Transverse colon (tissue), 4 donors: Measurements from ENCODE around the gene PAN3. TPM values are rescaled to one million over a fixed set of nuclear protein-coding genes. Genes with fewer than 3 reads are reported as not detected.

ENCODE experiments used
- DNase-seq: peaks from one replicate; pipeline ENCODE4 v3.0.0-alpha.2; 2019
- H3K27ac ChIP-seq, 4 donors: fragments of 200-600 bp; sonication (generic); 2 replicates each; pipeline ENCODE4 v1.5.1; 2016 to 2018; ENCODE audit warnings: inconsistent platforms in 4 of 4
- H3K27me3 ChIP-seq: fragments of 200-600 bp; sonication (generic); 2 replicates; pipeline ENCODE4 v1.5.1; 2017; ENCODE audit warnings: inconsistent platforms
- H3K36me3 ChIP-seq, 4 donors: fragments of 200-600 bp; sonication (generic); 2 replicates each; pipeline ENCODE4 v1.5.1; 2017 to 2019; ENCODE audit warnings: inconsistent platforms in 4 of 4
- H3K4me1 ChIP-seq, 4 donors: fragments of 200-600 bp; sonication (generic); 2 replicates each; pipeline ENCODE4 v1.5.1; 2017 to 2020; ENCODE audit warnings: inconsistent platforms in 4 of 4
- H3K4me3 ChIP-seq, 4 donors: fragments of 200-600 bp; sonication (generic); 1 replicate in 1 of 4; 2 replicates in 3 of 4; pipeline versions ENCODE4 v1.5.1 to v1.6.1; 2017 to 2019; ENCODE audit warnings: inconsistent platforms in 4 of 4
- H3K9me3 ChIP-seq, 2 donors: fragments of 200-600 bp; sonication (generic); 2 replicates each; pipeline ENCODE4 v1.5.1; 2017 to 2019; ENCODE audit warnings: inconsistent platforms in 2 of 2
- CTCF ChIP-seq, 5 experiments: fragments of 200-600 bp in 3 of 5; fragments of 450-650 bp in 2 of 5; sonication (generic) in 3 of 5; IDR thresholded peaks; 1 replicate in 2 of 5; 2 replicates in 3 of 5; pipeline ENCODE4 v1.5.1; 2016 to 2017; ENCODE audit warnings: antibody characterized with exemption in 5 of 5, inconsistent platforms in 3 of 5, mild to moderate bottlenecking in 2 of 5, moderate library complexity in 1 of 5
- EP300 ChIP-seq: sonication (generic); formaldehyde crosslinking; IDR thresholded peaks from one replicate; pipeline ENCODE4 v1.6.1; 2017; ENCODE audit warnings: antibody characterized with exemption, low read depth
- POLR2A ChIP-seq: fragments of 450-650 bp; IDR thresholded peaks from one replicate; pipeline ENCODE4 v1.6.1; 2016; ENCODE audit warnings: antibody characterized with exemption, mild to moderate bottlenecking, moderate library complexity
- POLR2AphosphoS5 ChIP-seq, 3 donors: sonication (generic); formaldehyde crosslinking; IDR thresholded peaks; one replicate each; pipeline ENCODE4 v1.6.1; 2016; ENCODE audit warnings: antibody characterized with exemption in 3 of 3
- WGBS, 2 donors: methylation state at CpG; one replicate each; pipeline ENCODE4 v1.1.5; 2018; ENCODE audit warnings: low coverage in 1 of 2; 5-methylcytosine and 5-hydroxymethylcytosine counted together
- in situ Hi-C, 4 donors: fragments of 200-750 bp; cut with MboI; loops; one replicate each; pipeline versions ENCODE4 v1.15.0 to v1.15.1; 2017; ENCODE audit warnings: low sequenced_read_pairs in 3 of 4, low pct_ligation_motif_present in 1 of 4, low pct_unique_long_range_greater_than_20kb in 1 of 4
- intact Hi-C: fragments of 100-400 bp; cut with DNase I; formaldehyde crosslinking; loops from one replicate; pipeline ENCODE4 v1.15.1; 2023; ENCODE audit warnings: low total_unique reads
- small RNA-seq, 4 donors: library from RNA; depleted of rRNA; stranded (forward); fragments of <200 nt; gene quantifications; one replicate each; pipeline ENCODE3, GENCODE V24; 2016
- total RNA-seq, 4 donors: library from RNA; depleted of rRNA; stranded (reverse); fragments of >200 nt; gene quantifications; one replicate each; pipeline ENCODE4 v1.1.0, GENCODE V29; 2016

Gene PAN3
- total RNA-seq, 4 donors from 2014 or later: 28.3 to 107 (median 46.6) TPM

DNA sequence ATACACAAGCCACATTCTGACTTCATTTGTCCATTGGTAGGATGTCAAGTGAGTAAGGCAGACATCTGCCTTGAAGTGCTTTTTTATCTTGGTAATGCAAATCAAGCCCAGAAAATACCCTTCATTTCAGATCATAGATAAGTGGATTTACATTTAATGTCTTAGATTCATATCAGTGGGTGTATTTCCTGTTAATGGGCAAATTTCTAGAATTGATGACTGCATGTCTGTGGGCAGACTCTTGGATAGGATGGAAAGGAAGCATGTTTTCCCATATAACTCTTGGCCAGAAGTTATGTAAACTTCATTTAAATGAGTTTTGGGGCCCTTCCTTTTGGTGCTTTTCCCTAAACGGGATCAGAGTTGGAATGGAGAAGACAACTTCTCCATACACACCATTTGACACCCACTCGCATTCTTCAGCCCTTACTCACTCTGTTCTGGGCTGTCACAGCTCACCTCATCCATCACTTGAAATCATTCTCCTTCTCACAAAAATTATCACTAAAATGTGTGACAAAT, 202.0 kb downstream of the PAN3 start:
- Histone ChIP-seq H3K27ac (no peak overlapping the region), H3K9me3 (no peaks in the 10 kb centered on the region), H3K4me1 (peaks cover 0 to 12% (median 3%) of the 10 kb centered on the region in 4 donors), H3K27me3 (peaks cover 7% of the 10 kb centered on the region), H3K4me3 (no peak overlapping the region), H3K36me3 (no peaks in the 10 kb centered on the region)
- intact Hi-C loops (no loop called here), in situ Hi-C loops (loop anchor here in 2 of 4 donors (25.0 kb wide), 2 partner anchors 297 to 447 kb away; no protein-coding TSS in a partner anchor)
- WGBS, 2 donors: 77% methylated on average over 2 of the region's 2 CpGs; no CpG with 5 or more reads in 1 of the 2 donors
- no peak for TF ChIP-seq POLR2AphosphoS5 (IDR thresholded peaks at IDR 0.05)
- TF ChIP-seq CTCF (IDR thresholded peaks at IDR 0.05): no peak
- no peak for TF ChIP-seq EP300
- no peak for TF ChIP-seq POLR2A
- DNase-seq: no peak

DNA sequence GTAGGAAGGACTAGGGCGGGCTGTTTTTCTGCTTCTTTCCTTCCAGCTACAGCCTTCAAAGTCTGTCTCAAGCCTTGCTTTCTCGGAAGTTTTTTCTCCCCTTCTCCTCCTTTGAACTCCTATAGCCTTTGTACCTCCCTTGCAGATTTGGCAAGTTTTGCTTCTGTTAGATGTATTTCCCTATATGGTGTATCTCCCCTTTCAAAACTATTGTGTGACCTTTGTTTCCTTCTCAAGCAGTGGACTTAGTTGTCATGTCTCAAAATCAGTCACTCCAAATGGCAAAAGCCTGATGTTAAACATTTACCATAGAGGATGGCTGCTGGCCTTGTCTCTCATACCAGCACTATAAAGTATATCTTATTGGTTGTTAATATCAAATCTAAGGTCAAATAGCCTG, 203.9 kb downstream of the PAN3 start:
- WGBS, 2 donors: 82 to 100% methylated on average over 1 to 2 of the region's 2 CpGs

DNA sequence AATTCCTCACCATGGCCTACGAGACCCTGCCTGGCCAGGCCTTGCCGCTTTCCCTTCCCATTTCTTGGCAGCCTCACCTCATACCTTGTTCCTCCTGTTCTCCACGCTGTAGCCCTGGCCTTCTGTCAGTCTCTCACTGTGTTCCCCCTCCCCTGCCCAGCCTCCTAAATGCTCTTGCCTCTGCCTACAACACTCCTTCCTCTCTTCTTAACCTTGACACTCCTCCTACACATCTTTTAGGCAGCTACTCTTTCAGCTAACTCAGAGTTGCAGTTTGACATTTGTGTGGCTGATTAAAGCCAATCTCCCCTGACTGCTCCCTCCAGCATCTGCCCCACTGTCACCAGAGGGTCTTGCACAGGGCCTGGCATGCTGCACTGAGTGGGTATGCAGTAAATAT, 205.8 kb downstream of the PAN3 start:
- no peak for DNase-seq
- H3K9me3 ChIP-seq: no peaks in the 10 kb centered on the region
- peaks cover 4% of the 10 kb centered on the region for H3K27me3 ChIP-seq
- in situ Hi-C loops (loop anchor here in 2 of 4 donors (25.0 kb wide), 2 partner anchors 293 to 443 kb away; no protein-coding TSS in a partner anchor), intact Hi-C loops (no loop called here)
- H3K4me1 ChIP-seq: no peaks in the 10 kb centered on the region
- WGBS, 2 donors: 86 to 87% methylated on average over 3 of the region's 3 CpGs
- TF ChIP-seq CTCF (IDR thresholded peaks at IDR 0.05): no peak
- TF ChIP-seq POLR2A: no peak
- TF ChIP-seq EP300: no peak
- no peak for TF ChIP-seq POLR2AphosphoS5 (IDR thresholded peaks at IDR 0.05)
- no peak overlapping the region for H3K4me3 ChIP-seq
- no peak overlapping the region for H3K27ac ChIP-seq
- no peaks in the 10 kb centered on the region for H3K36me3 ChIP-seq

More for the DNA sequence above, 203.9 kb downstream of the PAN3 start:
- no peak for TF ChIP-seq EP300
- TF ChIP-seq POLR2AphosphoS5 (IDR thresholded peaks at IDR 0.05): no peak
- TF ChIP-seq POLR2A: no peak
- TF ChIP-seq CTCF (IDR thresholded peaks at IDR 0.05): no peak
- H3K9me3 ChIP-seq: no peaks in the 10 kb centered on the region
- H3K4me3 ChIP-seq: no peak overlapping the region
- peaks cover 0 to 10% (median 3%) of the 10 kb centered on the region in 4 donors for H3K4me1 ChIP-seq
- intact Hi-C loops: no loop called here
- H3K36me3 ChIP-seq: no peaks in the 10 kb centered on the region
- no peak for DNase-seq
- in situ Hi-C loops: loop anchor here in 2 of 4 donors (25.0 kb wide), 2 partner anchors 295 to 445 kb away; no protein-coding TSS in a partner anchor
- H3K27ac ChIP-seq: no peak overlapping the region
- peaks cover 4% of the 10 kb centered on the region for H3K27me3 ChIP-seq

Small RNA genes lying within 50 kb of the gene (small RNA-seq; reads per million reads assigned to genes)
- gene RNU6-82P: 0 reads per million in 4 donors

Other genes starting within 250 kb of the PAN3 start
- under 1 TPM in 1 of 4 donors, not detected in 3; 0.16 TPM for gene PDX1, start 218.5 kb upstream of the PAN3 start, total RNA-seq
- 100 to 1,000 TPM; 119 to 199 (median 136) TPM for gene CDX2, start 169.2 kb upstream of the PAN3 start, total RNA-seq
- 100 to 1,000 TPM; 124 to 265 (median 168) TPM for gene URAD, start 149.9 kb upstream of the PAN3 start, total RNA-seq
- gene FLT3, start 38.0 kb upstream of the PAN3 start, total RNA-seq: under 1 TPM in 2 of 4 donors, not detected in 2; 0.55 to 0.95 TPM